ENCODE results near the gene STPG2.
"Not testable (repeated sequence)": the region's sequence is repeated elsewhere in the genome, so short reads cannot be mapped to it uniquely, and the experiment has no call there.

STPG2 gene

GRCh38 chr4:97691111-97691605 lies 452.1 kb downstream of the STPG2 start:
- no peak for DNase-seq
- in situ Hi-C loops (cut with MboI; ENCODE audit: low pct_unique_long_range_greater_than_20kb, low sequenced_read_pairs): no loop called here

GRCh38 chr4:97670703-97671269 lies 472.5 kb downstream of the STPG2 start:
- in situ Hi-C loops (cut with MboI; ENCODE audit: low pct_unique_long_range_greater_than_20kb, low sequenced_read_pairs): no loop called here

GRCh38 chr4:97665553-97665952 lies 477.7 kb downstream of the STPG2 start:
- in situ Hi-C loops (cut with MboI; ENCODE audit: low pct_unique_long_range_greater_than_20kb, low sequenced_read_pairs): no loop called here
- no peak for DNase-seq

More at GRCh38 chr4:97670703-97671269, 472.5 kb downstream of the STPG2 start:
- no peak for DNase-seq

- DNase-seq: no peak
- in situ Hi-C loops (cut with MboI; ENCODE audit: low pct_unique_long_range_greater_than_20kb, low sequenced_read_pairs): no loop called here
These were observed 478.5 kb downstream of the STPG2 start for GRCh38 chr4:97664741-97665140.

GRCh38 chr4:97662133-97662532 lies 481.1 kb downstream of the STPG2 start:
- no peak for DNase-seq
- in situ Hi-C loops (cut with MboI; ENCODE audit: low pct_unique_long_range_greater_than_20kb, low sequenced_read_pairs): no loop called here

- in situ Hi-C loops (cut with MboI; ENCODE audit: low pct_unique_long_range_greater_than_20kb, low sequenced_read_pairs): no loop called here
- no peak for DNase-seq
These were observed 487.1 kb downstream of the STPG2 start for GRCh38 chr4:97656044-97656720.

- in situ Hi-C loops (cut with MboI; ENCODE audit: low pct_unique_long_range_greater_than_20kb, low sequenced_read_pairs): no loop called here
- no peak for DNase-seq
These were observed 489.6 kb downstream of the STPG2 start for GRCh38 chr4:97653701-97654100.

GRCh38 chr4:97646997-97647396 lies 496.3 kb downstream of the STPG2 start:
- in situ Hi-C loops (cut with MboI; ENCODE audit: low pct_unique_long_range_greater_than_20kb, low sequenced_read_pairs): no loop called here
- no peak for DNase-seq

- in situ Hi-C loops (cut with MboI; ENCODE audit: low pct_unique_long_range_greater_than_20kb, low sequenced_read_pairs): no loop called here
- DNase-seq: no peak
These were observed 498.0 kb downstream of the STPG2 start for GRCh38 chr4:97645071-97645821.

- in situ Hi-C loops (cut with MboI; ENCODE audit: low pct_unique_long_range_greater_than_20kb, low sequenced_read_pairs): no loop called here
- no peak for DNase-seq
These were observed 500.1 kb downstream of the STPG2 start for GRCh38 chr4:97643179-97643578.

- in situ Hi-C loops (cut with MboI; ENCODE audit: low pct_unique_long_range_greater_than_20kb, low sequenced_read_pairs): no loop called here
- DNase-seq: no peak
These were observed 503.3 kb downstream of the STPG2 start for GRCh38 chr4:97639961-97640360.

GRCh38 chr4:97633831-97634230 lies 509.4 kb downstream of the STPG2 start:
- DNase-seq; in situ Hi-C loops (cut with MboI; ENCODE audit: low pct_unique_long_range_greater_than_20kb, low sequenced_read_pairs): not testable (repeated sequence)

- in situ Hi-C loops (cut with MboI; ENCODE audit: low pct_unique_long_range_greater_than_20kb, low sequenced_read_pairs): no loop called here
- DNase-seq: no peak
These were observed 515.5 kb downstream of the STPG2 start for GRCh38 chr4:97627750-97628149.

- DNase-seq: no peak
- in situ Hi-C loops (cut with MboI; ENCODE audit: low pct_unique_long_range_greater_than_20kb, low sequenced_read_pairs): no loop called here
These were observed 519.1 kb downstream of the STPG2 start for GRCh38 chr4:97624204-97624603.

- in situ Hi-C loops (cut with MboI; ENCODE audit: low pct_unique_long_range_greater_than_20kb, low sequenced_read_pairs): no loop called here
- DNase-seq: no peak
These were observed 537.3 kb downstream of the STPG2 start for GRCh38 chr4:97605932-97606331.

GRCh38 chr4:97593248-97593647 lies 550.0 kb downstream of the STPG2 start:
- in situ Hi-C loops (cut with MboI; ENCODE audit: low pct_unique_long_range_greater_than_20kb, low sequenced_read_pairs): no loop called here
- DNase-seq: no peak

GRCh38 chr4:97590266-97590665 lies 553.0 kb downstream of the STPG2 start:
- no peak for DNase-seq
- in situ Hi-C loops (cut with MboI; ENCODE audit: low pct_unique_long_range_greater_than_20kb, low sequenced_read_pairs): no loop called here

GRCh38 chr4:97589481-97590196 lies 553.6 kb downstream of the STPG2 start:
- no peak for DNase-seq
- in situ Hi-C loops (cut with MboI; ENCODE audit: low pct_unique_long_range_greater_than_20kb, low sequenced_read_pairs): no loop called here

GRCh38 chr4:97587912-97588311 lies 555.4 kb downstream of the STPG2 start:
- DNase-seq: no peak
- in situ Hi-C loops (cut with MboI; ENCODE audit: low pct_unique_long_range_greater_than_20kb, low sequenced_read_pairs): no loop called here

- no peak for DNase-seq
- in situ Hi-C loops (cut with MboI; ENCODE audit: low pct_unique_long_range_greater_than_20kb, low sequenced_read_pairs): no loop called here
These were observed 558.0 kb downstream of the STPG2 start for GRCh38 chr4:97585274-97585673.

Measured in KBM-7 (cell line).